Measurements from ENCODE around the gene PYDC2. TPM values are rescaled to one million over a fixed set of nuclear protein-coding genes. Genes with fewer than 3 reads are reported as not detected.

The PYDC2 gene
- total and polyA plus RNA-seq, 2 donors (not counting 3 experiments of a cell fraction or from before 2014, with no cell fraction given): not detected

DNA sequence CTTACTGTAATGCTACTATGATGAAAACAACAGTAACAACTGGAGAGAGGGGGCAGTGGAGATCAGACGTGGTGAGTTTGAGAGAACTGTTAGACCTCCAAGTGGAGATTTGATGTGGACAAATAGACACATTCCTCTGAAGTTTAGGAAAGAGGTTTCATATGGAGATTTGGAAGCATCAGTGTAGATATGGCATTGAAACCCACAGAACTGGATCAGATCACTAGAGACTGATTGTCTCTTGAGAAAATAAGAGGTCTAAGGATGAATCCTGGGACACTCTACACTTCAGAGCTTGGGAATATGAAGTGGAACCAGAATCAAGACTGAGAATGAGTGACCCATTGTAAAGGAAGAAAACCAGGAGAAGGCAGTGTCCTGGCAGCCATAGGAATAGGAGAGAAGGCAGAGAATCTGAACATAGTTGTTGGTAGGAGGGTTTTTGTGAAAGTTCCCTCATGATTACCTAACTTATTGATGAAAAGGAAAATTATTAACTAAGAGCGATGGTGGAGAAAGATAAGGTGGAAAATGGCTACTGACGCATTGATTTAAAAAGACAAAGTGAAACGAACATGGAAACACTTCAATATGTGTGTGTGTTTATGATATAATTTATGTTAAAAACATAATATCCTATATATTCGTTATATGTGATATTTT lies 29.7 kb upstream of the PYDC2 start:
- H3K4me1 ChIP-seq (ENCODE audit: control insufficient read depth, extremely low read depth, insufficient read depth, low read length): no peaks in the 10 kb centered on the region
- H3K9me1 ChIP-seq (replicated peaks; ENCODE audit: control insufficient read depth, extremely low read depth, insufficient read depth, low read length): no peaks in the 10 kb centered on the region
- no peak overlapping the region for H3K9ac ChIP-seq (replicated peaks; ENCODE audit: extremely low read depth, insufficient read depth, low read length)
- H4K20me1 ChIP-seq (replicated peaks; ENCODE audit: control insufficient read depth, extremely low read depth, insufficient read depth, low read length): no peaks in the 10 kb centered on the region
- H3K4me3 ChIP-seq (replicated peaks in 1 of 3; ENCODE audit: insufficient read depth in 1 of 3, low read depth in 1 of 3, low read length in 3 of 3): no peak overlapping the region
- no TSS peak for BruUV-seq (replicated peaks)
- H3K36me3 ChIP-seq (ENCODE audit: control insufficient read depth in 2 of 2, extremely low read depth in 1 of 2, insufficient read depth in 2 of 2, low read length in 2 of 2): no peaks in the 10 kb centered on the region
- no peak overlapping the region for H3K27ac ChIP-seq (ENCODE audit: insufficient read depth, low read depth, low read length)
- POLR2A ChIA-PET: no interaction called here
- TF ChIP-seq EZH2 (IDR thresholded peaks at IDR 0.05; ENCODE audit: borderline replicate concordance, low read depth, low read length, severe bottlenecking): no peak
- no peak for TF ChIP-seq FOS (IDR thresholded peaks at IDR 0.05; ENCODE audit: borderline replicate concordance, insufficient read depth, low read length)
- no peak for TF ChIP-seq POLR2A (IDR thresholded peaks at IDR 0.05; ENCODE audit: low read depth, low read length)
- no peak for TF ChIP-seq POLR2AphosphoS5 (IDR thresholded peaks at IDR 0.05; ENCODE audit: insufficient read depth, low read depth, low read length)
- TF ChIP-seq, protein P1, sequence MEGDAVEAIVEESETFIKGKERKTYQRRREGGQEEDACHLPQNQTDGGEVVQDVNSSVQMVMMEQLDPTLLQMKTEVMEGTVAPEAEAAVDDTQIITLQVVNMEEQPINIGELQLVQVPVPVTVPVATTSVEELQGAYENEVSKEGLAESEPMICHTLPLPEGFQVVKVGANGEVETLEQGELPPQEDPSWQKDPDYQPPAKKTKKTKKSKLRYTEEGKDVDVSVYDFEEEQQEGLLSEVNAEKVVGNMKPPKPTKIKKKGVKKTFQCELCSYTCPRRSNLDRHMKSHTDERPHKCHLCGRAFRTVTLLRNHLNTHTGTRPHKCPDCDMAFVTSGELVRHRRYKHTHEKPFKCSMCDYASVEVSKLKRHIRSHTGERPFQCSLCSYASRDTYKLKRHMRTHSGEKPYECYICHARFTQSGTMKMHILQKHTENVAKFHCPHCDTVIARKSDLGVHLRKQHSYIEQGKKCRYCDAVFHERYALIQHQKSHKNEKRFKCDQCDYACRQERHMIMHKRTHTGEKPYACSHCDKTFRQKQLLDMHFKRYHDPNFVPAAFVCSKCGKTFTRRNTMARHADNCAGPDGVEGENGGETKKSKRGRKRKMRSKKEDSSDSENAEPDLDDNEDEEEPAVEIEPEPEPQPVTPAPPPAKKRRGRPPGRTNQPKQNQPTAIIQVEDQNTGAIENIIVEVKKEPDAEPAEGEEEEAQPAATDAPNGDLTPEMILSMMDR (IDR thresholded peaks at IDR 0.05; ENCODE audit: extremely low read depth in 1 of 2, insufficient read depth in 1 of 2, low read depth in 1 of 2, low read length in 2 of 2): no peak
- no peak for TF ChIP-seq GATA2 (IDR thresholded peaks at IDR 0.05; ENCODE audit: insufficient read depth, insufficient read length, low read depth, low read length)
- TF ChIP-seq, protein P2, sequence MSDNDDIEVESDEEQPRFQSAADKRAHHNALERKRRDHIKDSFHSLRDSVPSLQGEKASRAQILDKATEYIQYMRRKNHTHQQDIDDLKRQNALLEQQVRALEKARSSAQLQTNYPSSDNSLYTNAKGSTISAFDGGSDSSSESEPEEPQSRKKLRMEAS (IDR thresholded peaks at IDR 0.05; ENCODE audit: insufficient read depth, insufficient read length): no peak
- CTCF ChIA-PET: interaction anchor here (0.6 kb wide), 1 partner anchor 231 kb away, joined by 3 read pairs; no protein-coding TSS in a partner anchor
- no peaks in the 10 kb centered on the region for H3K79me2 ChIP-seq (ENCODE audit: control insufficient read depth, insufficient read depth, low read length)
- DNase-seq (ENCODE audit: low read depth, low spot score) (no peak), FAIRE-seq (no peak)
- no peak overlapping the region for H2AFZ ChIP-seq (ENCODE audit: low read depth, low read length)
- peaks cover 2 to 3% of the 10 kb centered on the region in 2 experiments for H3K27me3 ChIP-seq (ENCODE audit: control insufficient read depth in 2 of 2, insufficient read depth in 2 of 2, low read length in 2 of 2)
- H3K4me2 ChIP-seq (ENCODE audit: insufficient read depth, low read length): no peak overlapping the region
- dilution Hi-C loops (cut with MboI; ENCODE audit: extremely low pct_ligation_motif_present, low sequenced_read_pairs): no loop called here
- intact Hi-C loops (cut with micrococcal nuclease): no loop called here
- no peaks in the 10 kb centered on the region for H3K9me3 ChIP-seq (replicated peaks; ENCODE audit: control insufficient read depth, insufficient read depth, low read length)
